Stomach (tissue), 4 donors: ENCODE measurements around the gene GPR50.

Source experiments
- CTCF ChIP-seq, 7 experiments: fragments of 450-650 bp in 4 of 7; fragments of 200-600 bp in 3 of 7; sonication (generic) in 3 of 7; IDR thresholded peaks; one replicate each; pipeline ENCODE4 v1.5.1; 2016 to 2019; ENCODE audit warnings: antibody characterized with exemption in 7 of 7, control low read depth in 2 of 7, mild to moderate bottlenecking in 1 of 7
- POLR2A ChIP-seq, 4 donors: fragments of 450-650 bp; IDR thresholded peaks; one replicate each; pipeline ENCODE4 v1.6.1; 2016; ENCODE audit warnings: antibody characterized with exemption in 4 of 4, control low read depth in 2 of 4, mild to moderate bottlenecking in 1 of 4, moderate library complexity in 1 of 4
- POLR2AphosphoS5 ChIP-seq, 3 donors: sonication (generic); formaldehyde crosslinking; IDR thresholded peaks; one replicate each; pipeline ENCODE4 v1.6.1; 2016; ENCODE audit warnings: antibody characterized with exemption in 3 of 3

- no peak for TF ChIP-seq POLR2AphosphoS5 (IDR thresholded peaks at IDR 0.05)
- no peak for TF ChIP-seq CTCF (IDR thresholded peaks at IDR 0.05)
- TF ChIP-seq POLR2A (IDR thresholded peaks at IDR 0.05), result no peak
Observed at GRCh38 chrX:151225843-151226242, 49.5 kb downstream of the GPR50 start.
